IPS DF 4.7 (cell line): ENCODE data around the gene SERPINA4.

Experiments used
- DNase-seq: peaks from one replicate; pipeline ENCODE4 v3.0.0-alpha.2; 2013; ENCODE audit warnings: low spot score; ENCODE audit errors: extremely low read depth

Gene SERPINA4

DNA sequence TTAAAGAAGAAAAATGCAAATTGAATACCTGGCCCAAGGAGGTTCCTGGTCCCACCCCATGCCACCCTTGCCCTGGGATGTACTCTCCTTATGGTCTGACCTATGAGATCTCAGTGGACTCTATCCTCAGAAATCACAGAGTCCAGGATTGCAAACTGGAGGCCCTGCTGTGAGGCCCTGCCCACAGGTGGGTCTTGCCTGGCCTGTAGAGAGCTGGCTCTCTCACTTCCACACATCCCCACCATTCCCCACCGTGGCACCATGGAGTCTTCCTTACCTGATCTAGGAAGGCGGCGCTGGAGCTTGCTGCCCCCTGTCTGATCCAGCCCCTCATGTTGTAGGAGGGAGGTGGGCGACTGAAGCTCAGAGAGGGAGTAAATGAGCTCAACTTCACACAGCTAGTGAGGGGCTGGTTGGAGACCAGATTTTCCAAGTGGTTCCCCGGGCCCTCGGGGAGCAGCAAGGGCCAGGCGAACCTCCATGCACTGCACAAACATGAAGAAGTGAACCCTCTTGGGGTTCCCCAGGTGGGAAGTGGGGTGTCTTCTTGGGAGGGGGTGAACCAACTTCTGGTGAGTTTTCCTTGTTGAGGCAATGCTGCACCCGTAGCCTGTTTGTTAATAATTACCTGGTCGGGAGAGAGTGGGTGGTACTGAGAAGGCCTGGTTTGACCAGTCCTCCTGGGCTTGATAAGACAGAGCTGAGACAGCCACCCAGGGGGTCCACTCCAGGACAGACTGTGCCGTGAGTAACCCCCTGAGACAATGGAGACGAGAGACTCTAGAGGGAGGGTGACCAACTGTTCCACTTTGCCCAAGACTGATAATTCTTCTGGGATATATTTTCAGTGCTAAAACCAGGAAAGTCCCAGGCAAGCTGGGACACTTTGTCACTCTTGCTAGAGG lies at the start of gene SERPINA4:
TSS of gene SERPINA4 (plus strand) at position 692 of the 905 bp plus-strand sequence. CDS start 2,041 bp downstream, outside the sequence.
- DNase-seq: no peak

DNA sequence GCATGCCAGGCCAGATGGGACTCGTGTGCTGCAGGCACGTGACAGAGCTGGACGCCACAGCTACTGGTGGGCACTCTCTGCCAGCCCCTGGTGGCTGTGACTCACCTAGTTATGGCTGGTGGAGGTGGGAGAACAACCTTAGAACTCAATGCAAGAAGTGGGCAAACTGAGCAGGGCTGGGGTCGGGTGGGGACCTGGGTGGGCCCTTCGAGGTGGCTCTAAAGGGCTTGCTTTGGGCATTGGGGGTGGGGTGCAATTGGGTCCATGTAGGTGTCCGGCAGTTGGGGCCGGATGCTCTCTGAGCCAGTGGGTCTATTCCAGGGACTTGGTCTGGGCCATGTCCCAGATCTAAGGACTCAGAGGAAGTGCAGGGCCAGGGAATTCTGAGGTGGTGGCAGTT lies 46.9 kb upstream of the SERPINA4 start:
- no peak for DNase-seq

GRCh38 chr14:94515426-94515825 lies 45.8 kb upstream of the SERPINA4 start:
- DNase-seq: no peak

DNA sequence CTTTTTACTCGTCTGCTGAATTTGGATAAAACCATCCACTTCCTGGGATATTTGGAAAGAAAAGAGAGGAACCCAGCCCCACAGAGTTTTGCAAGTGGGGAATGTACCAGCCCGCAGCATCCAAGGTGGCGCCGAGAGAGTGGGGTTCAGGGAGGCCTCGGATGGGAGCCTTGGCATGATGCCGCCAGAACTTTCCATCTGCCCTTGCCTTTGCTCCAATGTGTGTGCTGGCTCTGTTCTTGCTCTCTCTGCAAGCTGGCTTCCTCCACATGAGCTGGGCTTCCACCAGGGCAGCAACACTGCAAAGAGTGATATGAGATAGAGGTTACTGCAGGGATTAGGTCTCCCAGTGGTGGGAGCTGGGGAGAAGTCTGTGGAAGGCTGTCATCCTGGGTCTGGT lies 45.4 kb upstream of the SERPINA4 start:
- no peak for DNase-seq

GRCh38 chr14:94517248-94517640 lies 44.0 kb upstream of the SERPINA4 start:
- DNase-seq: no peak

DNA sequence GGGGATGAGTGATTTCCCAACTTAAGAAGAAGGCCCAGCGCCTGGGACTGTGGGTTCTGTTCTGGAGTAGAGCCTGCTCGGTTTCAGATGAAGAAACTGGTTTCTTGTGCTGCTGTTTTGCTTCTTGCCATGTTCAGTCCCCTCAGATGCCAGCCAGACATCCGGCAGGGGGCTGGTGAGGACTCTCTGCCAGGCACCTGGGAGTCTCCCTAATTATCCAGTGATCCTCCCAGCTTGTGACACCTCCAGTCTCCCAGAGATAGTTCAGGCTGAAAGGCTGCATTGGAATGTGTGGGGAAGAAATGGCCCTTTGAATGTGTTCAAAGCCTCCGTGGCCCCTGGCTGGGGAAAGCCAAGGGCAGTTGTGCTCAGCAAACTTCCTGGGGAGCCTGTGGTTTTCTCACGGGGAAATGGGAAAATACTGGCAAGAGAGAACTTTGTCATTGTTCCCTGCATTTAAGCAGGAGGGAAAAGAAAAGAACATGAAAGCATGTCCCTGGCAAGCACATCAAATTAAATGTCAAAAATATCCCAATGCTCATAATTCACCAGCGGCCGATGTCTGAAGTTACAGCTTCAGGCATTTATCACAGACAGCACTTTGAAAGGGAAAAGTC lies 43.5 kb upstream of the SERPINA4 start:
- no peak for DNase-seq

DNA sequence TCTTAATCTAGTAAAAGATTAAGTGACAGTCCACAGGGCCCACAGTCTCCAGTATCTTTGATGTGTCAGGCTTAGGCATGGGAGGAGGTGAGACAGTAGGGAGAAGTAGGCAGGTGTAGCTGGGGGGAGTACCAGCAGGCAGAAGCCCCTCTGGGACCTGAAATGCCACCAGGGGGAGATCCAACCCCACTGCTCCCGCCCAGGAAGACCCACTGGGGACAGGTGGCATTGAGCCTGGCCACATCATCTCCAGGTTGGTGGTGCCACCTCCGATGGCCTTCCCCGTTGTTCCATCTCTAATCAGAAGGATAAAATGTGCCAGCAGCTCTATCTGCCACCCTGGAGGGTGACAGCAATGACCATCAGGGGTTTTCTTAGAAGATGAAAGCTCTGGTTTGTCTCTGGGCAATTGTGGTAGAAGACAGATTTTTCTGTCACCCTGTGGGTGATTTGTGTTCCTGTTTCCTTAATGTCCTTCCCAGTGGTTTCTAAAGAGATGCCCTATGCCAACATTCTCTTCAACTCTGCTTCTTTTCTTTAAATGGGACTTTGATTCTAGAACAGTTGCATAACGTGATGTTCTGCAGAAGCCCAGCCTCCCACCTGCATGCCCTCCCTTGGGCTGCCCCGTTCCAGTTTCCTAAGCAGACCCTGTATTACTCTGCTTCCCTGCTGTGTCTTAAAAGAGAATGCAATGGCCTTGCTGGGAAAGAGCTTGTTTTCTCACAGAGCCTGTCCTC lies 39.7 kb upstream of the SERPINA4 start:
- no peak for DNase-seq

DNA sequence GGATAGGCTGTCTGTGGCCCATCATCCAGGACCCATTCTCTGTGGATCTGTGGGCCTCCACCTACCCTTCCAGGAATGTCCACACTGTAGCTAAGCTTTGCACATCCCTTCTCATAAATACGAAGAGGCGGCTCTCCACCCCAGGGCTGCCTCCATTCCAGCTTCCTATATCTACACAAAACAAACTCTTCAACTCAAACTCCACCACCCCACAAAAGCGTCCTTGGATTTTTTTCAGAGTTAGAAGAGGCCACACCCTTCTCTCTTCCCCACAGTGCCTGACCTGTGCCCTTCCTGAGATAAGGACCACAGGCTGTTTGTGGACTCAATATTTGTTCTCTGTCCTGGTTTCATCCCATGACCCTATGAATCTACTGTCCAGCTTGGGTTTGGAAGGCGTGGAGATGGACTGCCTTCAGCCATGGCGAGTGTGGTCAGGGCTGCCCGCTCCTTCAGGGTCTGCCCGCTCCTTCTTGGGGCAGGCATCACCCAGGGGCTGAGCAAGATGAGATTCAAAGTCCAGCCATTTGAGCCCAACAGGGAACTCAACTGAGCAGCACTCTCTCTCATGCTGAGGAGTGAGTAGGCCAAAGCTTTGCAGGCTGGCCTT lies 39.0 kb upstream of the SERPINA4 start:
- no peak for DNase-seq

DNA sequence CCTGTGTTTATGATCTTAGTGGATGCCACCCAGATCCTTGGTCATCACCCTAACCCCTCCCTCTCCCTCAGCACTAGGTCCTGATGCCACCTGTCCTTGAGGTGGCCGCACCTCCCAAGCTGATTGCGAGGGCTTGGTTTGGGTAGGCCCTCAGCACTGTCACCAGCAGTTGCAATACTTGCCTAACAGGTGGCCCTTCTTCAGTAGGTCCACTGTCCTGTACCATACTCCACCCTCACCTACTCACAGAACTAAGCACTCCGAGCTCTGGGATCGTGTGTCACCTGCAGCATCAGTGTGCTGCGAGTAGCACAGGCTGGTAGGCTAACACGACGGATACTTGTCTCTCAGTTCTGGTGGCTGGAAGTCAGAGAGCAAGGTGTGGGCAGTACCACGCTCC lies 38.0 kb upstream of the SERPINA4 start:
- DNase-seq: no peak

- no peak for DNase-seq
Measured at GRCh38 chr14:94524093-94524492, 37.1 kb upstream of the SERPINA4 start.

DNA sequence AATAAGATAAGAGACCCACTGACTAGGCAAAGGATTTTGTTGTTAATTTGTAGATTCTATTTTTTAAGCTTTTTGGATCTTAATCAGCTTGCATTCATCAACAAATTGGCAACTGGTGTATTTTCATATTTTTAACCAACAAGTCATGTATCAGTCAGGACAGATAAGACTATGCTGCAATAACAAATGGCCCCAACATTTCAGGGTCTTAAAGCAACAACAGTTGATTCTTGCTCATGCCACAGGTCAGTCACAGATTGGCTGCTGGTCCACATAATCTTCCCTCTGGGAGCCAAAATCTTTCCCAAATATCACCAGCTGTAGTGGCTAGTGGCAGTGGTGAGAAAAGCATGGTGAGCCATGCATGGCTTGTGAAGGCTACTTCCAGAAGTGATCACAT lies 30.1 kb upstream of the SERPINA4 start:
- no peak for DNase-seq

DNA sequence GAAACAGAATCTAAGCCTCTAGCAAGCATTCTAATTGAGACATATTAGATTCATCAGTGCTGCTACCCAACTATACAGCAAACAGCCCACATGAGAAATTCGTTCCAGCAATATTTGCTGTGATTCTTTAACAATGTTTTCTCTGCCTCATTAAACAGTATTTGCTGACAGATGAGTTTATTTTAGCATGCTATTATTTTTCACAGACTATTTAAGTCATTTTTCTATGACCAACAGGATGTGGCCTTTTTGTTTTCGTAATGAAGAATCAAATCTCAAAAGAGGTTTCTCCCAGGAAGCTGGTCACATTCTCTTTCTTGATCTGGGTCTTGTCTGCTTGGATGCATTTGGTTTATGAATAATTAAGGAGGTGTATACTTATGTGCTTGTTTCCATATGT lies 28.8 kb upstream of the SERPINA4 start:
- no peak for DNase-seq

GRCh38 chr14:94535506-94535905 lies 25.7 kb upstream of the SERPINA4 start:
- DNase-seq: no peak

GRCh38 chr14:94536836-94537235 lies 24.4 kb upstream of the SERPINA4 start:
- DNase-seq: no peak

DNA sequence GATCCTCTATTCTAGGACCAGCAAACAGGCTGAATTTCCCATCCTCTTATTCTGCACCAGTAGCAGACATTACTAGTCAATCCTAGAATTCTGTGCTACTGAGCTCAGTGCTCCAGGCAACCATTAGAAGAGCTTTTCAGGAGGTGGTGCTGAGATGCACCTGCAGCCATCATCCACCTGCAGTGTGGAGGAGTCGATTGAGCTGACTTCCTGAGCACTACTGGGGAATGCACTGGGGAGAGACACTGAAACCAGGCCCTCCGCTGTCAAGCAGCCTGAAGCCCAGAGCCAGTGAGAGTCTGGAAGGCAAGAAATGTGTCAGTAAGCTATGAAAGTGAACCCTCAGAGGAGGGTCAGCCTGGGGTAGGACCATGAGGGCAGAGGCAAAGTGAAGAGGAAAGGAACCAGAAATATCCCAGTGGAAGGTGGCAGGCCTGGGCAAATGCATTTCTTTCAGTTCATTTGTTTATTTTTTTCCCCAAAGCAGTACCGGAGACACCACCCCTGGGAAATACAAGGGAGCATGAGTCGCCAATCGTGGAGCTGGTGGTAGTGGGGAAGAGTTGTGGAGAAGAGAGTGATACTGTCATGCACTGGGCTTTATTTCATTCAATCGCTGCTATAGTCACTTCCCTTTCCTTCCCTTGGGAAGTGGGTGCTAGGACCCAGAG lies 23.0 kb upstream of the SERPINA4 start:
- no peak for DNase-seq

- DNase-seq: no peak
Measured at GRCh38 chr14:94539181-94539580, 22.1 kb upstream of the SERPINA4 start.

- no peak for DNase-seq
Measured at GRCh38 chr14:94540031-94540794, 21.0 kb upstream of the SERPINA4 start.

- DNase-seq: no peak
Measured at GRCh38 chr14:94541234-94541975, 19.8 kb upstream of the SERPINA4 start.

GRCh38 chr14:94542111-94542810 lies 19.0 kb upstream of the SERPINA4 start:
- DNase-seq: no peak
